A172 (cell line): ENCODE data around the gene RBM4. TPM values are rescaled to one million over a fixed set of nuclear protein-coding genes. Genes with fewer than 3 reads are reported as not detected.
A peak's percentile ranks its signal among the peaks of the same experiment; 100 is the strongest.
"Not testable (repeated sequence)": the region's sequence is repeated elsewhere in the genome, so short reads cannot be mapped to it uniquely, and the experiment has no call there.

ENCODE experiments used
- DNase-seq: peaks from one replicate; pipeline ENCODE4 v3.0.0-alpha.2; 2015; ENCODE audit warnings: low spot score
- total RNA-seq: library from RNA; depleted of rRNA; stranded (reverse); fragments of >200 nt; shearing (Covaris generic); gene quantifications from 2 replicates; pipeline ENCODE4 v1.2.3, GENCODE V29; 2014; rRNA removed

Gene RBM4
- 92.5 and 94.1 TPM in 2 replicates for total RNA-seq

- peak; percentile 99 for DNase-seq
Measured at GRCh38 chr11:66638177-66639065, at the start of gene RBM4. RBM4 (plus strand) TSS chr11:66638703; CDS start chr11:66639712, 1,009 bp downstream.

- DNase-seq, result not testable (repeated sequence)
Measured at GRCh38 chr11:66589315-66589714, 49.2 kb upstream of the RBM4 start.

- no peak for DNase-seq
Measured at GRCh38 chr11:66589996-66590675, 48.4 kb upstream of the RBM4 start.

- no peak for DNase-seq
Measured at GRCh38 chr11:66591175-66591574, 47.3 kb upstream of the RBM4 start.

- DNase-seq, result peak; percentile 89
Measured at GRCh38 chr11:66592457-66593302, 45.8 kb upstream of the RBM4 start, which contains the start of the genes CCDC87 and CCS. CCDC87 (minus strand) TSS chr11:66593063; CDS start chr11:66593015, 48 bp downstream. CCS (plus strand) TSS chr11:66593185; CDS start chr11:66593262, 77 bp downstream.

- DNase-seq, result no peak
Measured at GRCh38 chr11:66593303-66593635, 45.2 kb upstream of the RBM4 start.

- no peak for DNase-seq
Measured at GRCh38 chr11:66593650-66594049, 44.9 kb upstream of the RBM4 start.

- no peak for DNase-seq
Measured at GRCh38 chr11:66595245-66595904, 43.1 kb upstream of the RBM4 start.

- DNase-seq, result no peak
Measured at GRCh38 chr11:66598993-66599392, 39.5 kb upstream of the RBM4 start.

- no peak for DNase-seq
Measured at GRCh38 chr11:66600219-66600618, 38.3 kb upstream of the RBM4 start.

- DNase-seq, result no peak
Measured at GRCh38 chr11:66600631-66601233, 37.8 kb upstream of the RBM4 start.

GRCh38 chr11:66603072-66603471, 35.4 kb upstream of the RBM4 start:
- no peak for DNase-seq

- no peak for DNase-seq
Measured at GRCh38 chr11:66604155-66604554, 34.3 kb upstream of the RBM4 start.

GRCh38 chr11:66606608-66607007, 31.9 kb upstream of the RBM4 start:
- not testable (repeated sequence) for DNase-seq

GRCh38 chr11:66607126-66607834, 31.2 kb upstream of the RBM4 start:
- DNase-seq, result peak; percentile 30

GRCh38 chr11:66609721-66610617, 28.5 kb upstream of the RBM4 start:
- no peak for DNase-seq

GRCh38 chr11:66612458-66612857, 26.0 kb upstream of the RBM4 start:
- DNase-seq, result no peak

GRCh38 chr11:66614073-66614472, 24.4 kb upstream of the RBM4 start:
- DNase-seq, result no peak
